GM19023 (cell line): ENCODE measurements around the gene TRDN.
"Not testable (repeated sequence)": the region's sequence is repeated elsewhere in the genome, so short reads cannot be mapped to it uniquely, and the experiment has no call there.

ENCODE experiments used
- ATAC-seq: cut with Tn5 transposase; IDR thresholded peaks from one replicate; pipeline ENCODE4 v1.9.1; 2021; ENCODE audit warnings: mild to moderate bottlenecking, moderate library complexity; ENCODE audit not compliant: unreplicated experiment

The TRDN gene

DNA sequence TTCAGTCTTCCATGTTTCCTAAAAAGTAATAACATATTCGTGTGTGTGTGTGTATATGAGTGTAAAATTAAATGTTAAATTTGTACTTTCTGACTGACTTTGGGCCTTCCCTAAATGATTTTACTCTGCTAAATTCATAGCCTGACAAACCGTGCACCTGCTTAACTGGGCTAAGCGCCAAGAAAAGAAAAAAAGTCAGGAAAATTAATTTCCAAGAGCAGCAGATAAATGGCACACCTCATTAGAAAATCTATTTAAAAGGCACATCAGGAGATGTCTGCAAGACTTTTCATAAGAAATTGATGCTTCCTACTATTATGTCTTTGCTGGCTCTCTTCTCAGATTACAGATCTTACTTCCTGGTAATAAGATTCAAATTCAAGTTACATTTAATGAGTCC lies 72.4 kb downstream of the TRDN start:
- ATAC-seq, result no peak

DNA sequence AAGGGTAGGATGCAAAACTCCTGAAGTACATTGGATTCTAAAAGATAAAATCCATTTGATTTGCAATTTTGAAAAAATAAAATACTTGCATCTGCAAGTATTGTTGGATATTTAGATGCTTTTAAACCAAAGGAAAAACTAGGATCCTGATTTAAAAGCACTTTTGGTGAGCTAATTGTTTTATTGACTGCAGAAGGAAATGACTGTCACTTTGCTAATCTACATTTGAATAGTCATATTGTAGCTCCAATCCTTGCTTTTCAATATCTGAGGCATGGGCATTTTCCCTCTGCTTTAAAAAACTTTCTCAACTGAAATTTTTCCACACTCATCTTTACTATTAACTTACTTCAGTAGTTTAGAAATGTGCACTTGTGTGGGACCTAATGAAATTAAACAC lies 74.1 kb downstream of the TRDN start:
- ATAC-seq, result no peak

- no peak for ATAC-seq
These were observed 74.5 kb downstream of the TRDN start for GRCh38 chr6:123562264-123562663.

GRCh38 chr6:123559816-123560215 lies 76.9 kb downstream of the TRDN start:
- not testable (repeated sequence) for ATAC-seq

DNA sequence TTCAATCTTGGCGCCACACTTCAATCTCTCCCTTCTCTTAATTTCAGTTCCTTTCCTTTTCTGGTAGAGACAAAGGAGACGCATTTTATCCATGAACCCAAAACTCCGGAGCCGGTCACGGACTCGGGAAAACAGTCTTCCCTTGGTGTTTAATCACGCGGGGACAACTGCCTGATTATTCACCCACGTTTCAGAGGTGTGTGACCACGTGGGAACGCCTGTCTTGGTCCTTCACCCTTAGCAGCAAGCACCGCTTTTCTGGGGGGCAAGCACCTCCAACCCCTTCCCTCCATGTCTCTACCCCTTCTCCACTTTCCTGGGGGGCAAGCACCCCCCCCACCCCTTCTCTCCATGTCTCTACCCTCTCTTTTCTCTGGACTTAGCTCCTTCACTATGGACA lies 79.3 kb downstream of the TRDN start:
- not testable (repeated sequence) for ATAC-seq

GRCh38 chr6:123551939-123552707 lies 84.6 kb downstream of the TRDN start:
- ATAC-seq, result no peak

DNA sequence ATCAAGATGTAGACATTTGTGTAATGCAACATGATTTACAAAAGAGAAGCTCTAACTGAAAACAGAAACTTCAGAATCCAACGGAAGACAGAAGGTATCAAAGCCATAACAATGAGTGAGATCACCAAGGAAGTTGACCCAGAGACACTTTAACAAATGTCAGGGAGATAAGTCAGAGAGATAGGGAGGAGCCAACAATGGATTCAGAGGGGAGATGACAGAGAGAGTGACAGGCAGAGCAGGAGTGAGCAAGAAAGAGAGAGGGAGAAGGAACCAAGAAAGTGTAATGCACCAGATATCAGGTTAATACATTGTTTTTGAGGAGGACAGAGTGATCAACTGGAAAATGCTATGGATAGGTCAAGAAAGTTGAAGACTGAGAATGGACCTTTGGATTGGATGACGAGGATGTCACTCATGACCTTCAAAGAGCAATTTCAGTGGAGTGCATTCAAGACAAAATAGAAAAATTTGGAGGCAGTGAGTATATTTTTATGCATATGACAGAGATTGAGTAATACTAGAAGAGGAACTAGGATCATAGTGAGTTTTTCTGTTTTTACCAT lies 86.6 kb downstream of the TRDN start:
- ATAC-seq, result no peak

- ATAC-seq, result no peak
These were observed 87.3 kb downstream of the TRDN start for GRCh38 chr6:123549476-123549875.

- ATAC-seq, result no peak
These were observed 89.4 kb downstream of the TRDN start for GRCh38 chr6:123547216-123547978.

DNA sequence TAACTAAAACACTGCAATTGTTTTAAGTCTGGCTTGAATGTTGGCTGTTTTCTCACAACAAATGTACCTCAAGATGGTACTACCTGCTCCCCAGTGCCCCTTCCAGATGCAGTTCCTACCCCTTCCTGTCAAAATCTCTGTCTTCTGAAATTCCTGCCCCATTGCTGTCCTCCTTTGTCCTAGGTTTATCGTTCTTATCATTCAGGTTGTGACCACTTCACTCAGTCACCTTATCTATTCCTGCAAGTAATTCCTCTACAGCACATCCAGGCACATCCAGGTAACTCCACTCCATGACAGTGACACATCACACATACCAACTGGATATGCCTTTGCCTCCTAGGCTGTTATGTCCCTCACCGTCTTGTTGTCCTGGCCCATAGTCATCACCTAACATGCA lies 90.2 kb downstream of the TRDN start:
- ATAC-seq, result no peak

DNA sequence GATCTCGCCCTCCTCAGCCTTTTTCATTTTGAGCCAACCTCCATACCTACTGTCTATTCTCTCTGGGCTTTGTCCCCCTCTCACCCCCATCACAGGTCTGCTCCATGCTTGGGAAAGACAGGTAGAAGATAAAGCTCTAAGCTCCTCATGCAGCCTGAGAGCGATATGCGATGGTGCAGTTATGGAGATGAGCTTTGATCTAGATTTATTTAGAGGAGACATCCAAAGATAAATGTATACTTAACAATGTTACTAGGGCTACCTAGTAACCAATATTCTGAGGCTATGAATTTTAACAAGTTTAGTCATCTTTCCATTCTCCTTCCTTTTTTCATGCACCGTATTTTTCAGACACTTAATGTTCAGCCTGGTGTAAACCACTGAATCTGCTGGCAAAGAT lies 95.3 kb downstream of the TRDN start:
- no peak for ATAC-seq

- no peak for ATAC-seq
These were observed 102.7 kb downstream of the TRDN start for GRCh38 chr6:123533862-123534648.

DNA sequence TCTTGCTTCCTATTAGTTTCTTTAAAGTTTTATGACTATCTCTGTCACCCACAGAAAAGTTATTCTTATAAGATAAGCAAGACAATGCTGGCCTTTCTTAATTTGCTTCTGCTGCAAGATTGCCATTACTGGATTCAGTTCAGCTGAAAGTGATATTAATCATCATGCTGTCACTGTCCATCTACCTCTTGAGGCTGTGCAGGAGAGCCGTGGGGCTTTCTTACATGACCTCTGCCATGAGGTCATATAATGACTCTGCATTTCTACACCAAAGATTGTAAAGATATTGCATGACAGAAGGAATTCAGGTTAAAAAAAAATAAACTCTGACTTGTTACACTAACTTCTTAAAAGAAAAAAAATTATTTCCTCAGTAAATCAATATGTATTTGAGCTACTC lies 106.9 kb downstream of the TRDN start:
- ATAC-seq, result no peak

- ATAC-seq, result no peak
These were observed 107.7 kb downstream of the TRDN start for GRCh38 chr6:123529058-123529457.

GRCh38 chr6:123527406-123527805 lies 109.3 kb downstream of the TRDN start:
- no peak for ATAC-seq

DNA sequence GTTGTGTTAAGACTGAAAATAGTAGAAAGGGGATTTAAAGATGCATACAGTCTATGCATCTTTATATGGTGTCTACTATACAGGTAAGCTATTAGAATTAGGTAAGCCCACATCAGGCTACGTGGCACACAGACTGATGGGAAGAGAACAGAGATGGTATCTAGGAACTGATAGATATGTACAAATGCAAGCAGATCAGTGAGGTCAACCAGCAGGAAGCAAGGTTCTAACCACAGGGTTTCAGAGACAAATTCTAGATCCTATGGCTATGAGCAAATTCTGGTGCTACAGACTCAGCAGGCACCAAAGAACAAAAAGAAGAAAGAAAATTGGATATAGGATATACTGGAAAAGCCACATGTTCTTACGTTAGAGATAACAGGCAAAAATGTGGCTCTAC lies 110.6 kb downstream of the TRDN start:
- ATAC-seq, result no peak

- no peak for ATAC-seq
These were observed 112.0 kb downstream of the TRDN start for GRCh38 chr6:123524781-123525180.

DNA sequence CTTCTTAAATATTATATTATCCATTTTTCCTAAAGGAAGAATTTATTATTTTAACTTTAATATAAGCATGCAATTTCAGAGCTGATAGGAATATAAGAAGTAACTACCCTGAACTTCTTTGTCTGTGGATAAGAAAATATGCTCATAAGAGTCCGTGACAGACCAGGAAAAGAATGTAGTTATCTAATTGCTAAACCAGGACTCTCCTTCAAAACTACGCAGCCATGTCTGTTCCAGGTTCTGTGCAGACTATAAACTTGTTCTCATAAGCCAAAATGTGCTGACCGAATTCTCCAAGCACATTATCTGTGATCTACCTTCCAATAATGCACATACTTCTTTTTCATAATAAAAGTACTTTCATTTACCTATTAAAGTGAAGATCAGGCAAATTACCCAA lies 116.5 kb downstream of the TRDN start:
- ATAC-seq, result no peak

DNA sequence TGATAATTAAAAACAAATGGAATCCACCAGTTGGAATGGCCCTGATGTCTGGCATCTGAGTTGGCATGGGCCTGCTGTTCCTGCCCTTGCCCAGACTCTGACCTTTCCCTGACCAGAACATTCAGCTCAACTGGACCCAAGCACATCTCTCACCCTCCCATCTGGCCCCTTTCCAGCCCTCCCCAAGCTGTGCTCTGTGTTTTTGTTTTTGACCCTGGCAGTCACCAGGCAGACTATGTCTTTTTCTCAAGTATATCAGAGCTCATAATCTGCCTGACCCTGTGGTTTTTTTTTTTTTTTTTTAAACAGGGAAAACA lies 117.6 kb downstream of the TRDN start:
- ATAC-seq, result no peak

GRCh38 chr6:123518441-123519188 lies 118.1 kb downstream of the TRDN start:
- no peak for ATAC-seq

- ATAC-seq, result no peak
These were observed 121.0 kb downstream of the TRDN start for GRCh38 chr6:123515715-123516114.
